ENCODE results near the gene MOSPD2.

The MOSPD2 gene

DNA sequence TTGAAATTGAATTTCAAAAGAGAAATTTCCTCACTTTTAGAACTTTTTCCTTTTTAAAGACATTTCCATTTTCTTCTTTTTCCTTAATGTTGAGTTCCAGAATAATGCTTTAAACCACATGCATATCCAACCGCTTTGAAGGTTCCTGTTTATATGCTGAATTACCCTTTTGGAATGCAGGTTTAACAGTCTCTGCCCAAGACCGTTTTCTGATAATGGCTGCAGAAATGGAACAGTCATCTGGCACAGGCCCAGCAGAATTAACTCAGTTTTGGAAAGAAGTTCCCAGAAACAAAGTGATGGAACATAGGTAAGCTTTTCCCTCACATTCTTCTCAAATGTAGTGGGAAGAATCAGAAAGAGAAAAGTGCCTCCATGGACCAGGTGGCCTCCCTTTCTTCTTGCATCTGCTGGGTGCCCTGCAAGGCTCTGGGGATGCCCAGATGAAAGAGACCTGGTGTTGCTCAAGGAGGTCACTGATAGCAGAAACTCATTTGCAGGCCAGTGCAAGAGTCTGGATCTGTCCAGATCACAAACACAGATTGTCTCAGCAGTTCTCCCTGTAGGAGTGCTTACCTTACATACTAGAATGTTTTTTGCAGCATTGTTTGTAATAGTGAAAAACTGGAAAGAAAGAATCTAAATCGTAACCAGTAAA, 42.9 kb downstream of the MOSPD2 start:
- no peak for DNase-seq

DNA sequence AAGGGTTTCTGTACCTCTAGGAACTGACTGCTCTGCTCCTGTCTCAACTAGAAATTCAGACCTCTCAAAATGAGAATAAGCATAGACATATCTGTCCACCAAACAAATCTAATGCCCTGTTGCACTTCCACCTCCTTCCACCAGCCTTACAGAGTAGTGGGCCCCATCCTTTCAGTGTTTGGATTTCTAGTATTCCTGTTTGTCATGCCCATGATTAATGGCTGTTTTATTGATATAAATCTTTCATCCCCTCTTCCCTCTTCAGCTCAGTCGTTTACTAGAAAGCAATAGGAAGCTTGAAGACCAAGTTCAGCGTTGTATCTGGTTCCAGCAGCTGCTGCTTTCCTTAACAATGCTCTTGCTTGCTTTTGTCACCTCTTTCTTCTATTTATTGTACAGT, 46.2 kb downstream of the MOSPD2 start:
- DNase-seq: no peak

DNA sequence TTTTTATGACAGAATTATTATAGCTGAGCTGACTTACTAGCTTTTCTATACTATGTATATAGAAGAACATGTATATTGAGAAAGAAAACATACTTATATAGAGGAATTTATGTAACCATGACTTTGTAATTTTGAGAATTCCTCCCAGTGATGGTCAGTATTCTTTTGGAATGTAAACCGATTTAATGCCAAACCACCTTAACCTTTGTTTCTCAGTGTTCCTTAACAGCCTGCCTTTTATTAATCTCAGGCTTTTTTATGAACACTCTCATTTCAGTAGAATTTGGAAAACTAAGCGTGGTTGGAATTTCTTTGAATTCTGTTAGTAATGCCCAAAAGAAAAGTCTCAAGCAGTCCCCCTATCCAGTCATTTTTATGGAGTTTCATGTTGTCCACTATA, 47.0 kb downstream of the MOSPD2 start:
- DNase-seq: no peak

DNA sequence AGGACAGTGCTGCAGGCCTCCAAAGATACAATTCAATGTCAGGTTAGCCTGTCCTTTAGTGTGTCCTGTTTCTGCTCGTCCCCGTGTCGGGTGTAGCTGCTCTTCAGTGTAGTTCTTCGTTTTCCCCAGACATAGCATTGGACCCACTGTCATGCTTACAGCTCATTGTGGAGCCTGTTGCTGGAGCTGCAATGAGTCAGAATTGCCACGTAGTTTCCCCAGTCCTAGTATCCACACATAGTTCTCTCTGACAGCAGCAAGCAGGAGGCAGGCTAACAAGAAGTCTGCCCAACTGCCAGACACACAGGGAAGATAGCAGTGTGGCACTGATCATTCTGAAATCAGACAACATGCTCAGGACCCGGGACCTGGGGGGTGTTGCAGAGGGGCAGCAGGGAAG, 49.2 kb downstream of the MOSPD2 start:
- no peak for DNase-seq

DNA sequence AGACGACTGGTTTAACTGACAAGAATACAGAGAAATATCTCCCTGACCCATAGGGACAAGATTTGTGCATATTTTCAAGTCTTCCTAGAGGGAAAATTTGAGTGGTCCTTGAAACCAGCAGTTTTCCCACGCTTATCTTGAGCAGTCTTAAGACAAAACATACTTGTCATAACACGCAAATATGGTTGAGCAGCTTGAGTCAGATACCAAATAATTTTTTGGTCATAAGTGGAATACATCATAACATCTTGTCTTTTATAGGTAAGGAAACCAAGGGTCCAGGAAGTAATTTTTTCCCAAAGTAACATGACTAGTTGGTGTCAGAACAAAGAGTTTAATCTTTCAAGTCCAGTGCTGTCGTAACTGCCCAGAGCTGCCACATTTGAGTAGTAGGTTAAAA, 50.5 kb downstream of the MOSPD2 start:
- DNase-seq: no peak

DNA sequence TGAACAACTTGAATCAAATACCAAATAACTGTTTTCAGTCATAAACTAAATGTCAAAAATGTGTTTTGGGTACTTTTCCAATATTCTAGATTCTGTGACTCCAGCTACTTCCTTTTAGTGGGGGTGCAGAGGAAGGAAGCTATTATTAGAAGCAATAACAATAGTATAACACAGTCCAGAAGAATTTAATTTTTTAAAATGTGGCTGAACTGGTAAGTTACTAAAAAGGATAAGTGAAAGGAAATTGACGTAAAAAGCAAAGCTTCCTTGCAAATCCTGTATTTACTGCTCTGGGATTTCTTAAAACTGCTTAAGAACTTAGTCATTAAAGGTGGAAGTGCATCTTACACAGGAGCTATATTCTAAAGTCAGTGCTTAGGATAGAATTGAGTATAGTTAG, 53.2 kb downstream of the MOSPD2 start:
- DNase-seq: no peak

DNA sequence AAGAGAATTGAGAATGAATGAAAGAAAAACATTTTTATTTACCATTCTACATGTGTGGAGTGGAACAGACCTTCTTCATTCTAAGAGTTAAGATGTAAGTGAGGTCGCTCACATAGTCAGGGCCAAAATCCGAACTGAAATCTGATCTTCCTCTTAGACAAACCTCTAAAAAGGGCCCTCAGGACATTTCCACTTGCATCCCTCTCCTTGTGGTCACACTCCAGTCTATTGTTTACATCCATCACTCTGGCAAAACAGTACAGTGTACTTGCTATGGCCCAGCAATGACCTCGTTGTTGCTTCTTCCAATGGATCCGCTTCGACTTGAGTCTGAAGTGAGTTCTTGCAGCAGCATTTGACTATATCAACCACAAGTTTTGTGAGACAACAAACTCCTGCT, 54.2 kb downstream of the MOSPD2 start:
- DNase-seq: no peak

DNA sequence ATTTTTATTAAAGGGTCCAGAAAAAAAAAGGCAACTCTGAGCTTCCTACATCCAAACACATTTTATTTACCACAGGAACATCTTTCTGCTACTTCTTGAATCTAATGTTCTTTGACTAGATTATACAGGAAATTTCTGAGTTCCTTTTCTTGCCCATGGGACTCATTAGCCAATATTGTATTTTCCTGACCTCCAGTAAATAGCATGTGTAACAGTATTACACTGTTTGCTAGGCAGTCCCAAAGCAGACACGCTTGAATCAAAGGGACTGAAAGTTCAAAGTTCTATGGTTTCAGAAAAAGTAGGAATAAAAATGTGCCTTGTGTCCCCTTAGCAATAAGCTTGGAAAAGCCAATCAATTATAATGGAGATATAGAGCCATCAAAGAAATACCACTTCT, 57.4 kb downstream of the MOSPD2 start:
- no peak for DNase-seq

DNA sequence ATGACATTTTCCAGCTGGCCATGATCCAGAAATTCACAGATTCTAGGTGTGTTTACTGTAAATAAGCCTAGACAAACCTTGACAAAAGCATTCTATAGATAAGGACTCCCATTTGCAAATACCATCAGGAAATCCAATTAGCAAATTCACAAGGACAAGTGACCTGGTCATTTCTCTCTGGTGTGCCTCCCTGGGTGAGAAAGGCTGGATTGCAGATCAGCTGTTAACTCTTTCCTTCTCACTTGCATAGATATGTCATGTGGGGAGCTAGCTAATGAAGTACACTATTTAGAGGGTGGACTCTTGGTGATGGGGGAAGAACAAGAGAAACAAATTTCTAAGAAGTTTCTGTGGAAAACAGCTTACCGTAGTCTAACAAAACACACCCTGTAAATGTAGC, 58.9 kb downstream of the MOSPD2 start:
- DNase-seq: no peak

DNA sequence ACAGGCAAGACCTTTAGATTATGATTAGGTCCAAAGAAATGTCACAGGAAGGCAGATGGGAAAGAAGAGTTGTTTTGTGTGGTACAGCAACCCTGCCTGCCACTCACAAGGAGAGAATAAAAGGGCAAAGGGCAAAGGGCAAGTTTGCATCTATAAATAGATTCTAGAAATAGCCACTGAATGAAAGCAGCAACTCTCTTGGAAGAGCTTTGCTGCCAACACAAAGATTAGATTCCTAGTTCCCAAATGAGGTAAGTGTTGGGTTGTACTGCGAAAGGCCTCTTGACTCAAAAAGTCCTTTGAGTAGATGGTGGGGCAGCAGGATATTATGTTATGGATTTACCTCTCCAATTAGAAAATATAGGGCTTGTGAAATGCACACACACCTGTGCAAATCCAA, 61.2 kb downstream of the MOSPD2 start:
- no peak for DNase-seq

DNA sequence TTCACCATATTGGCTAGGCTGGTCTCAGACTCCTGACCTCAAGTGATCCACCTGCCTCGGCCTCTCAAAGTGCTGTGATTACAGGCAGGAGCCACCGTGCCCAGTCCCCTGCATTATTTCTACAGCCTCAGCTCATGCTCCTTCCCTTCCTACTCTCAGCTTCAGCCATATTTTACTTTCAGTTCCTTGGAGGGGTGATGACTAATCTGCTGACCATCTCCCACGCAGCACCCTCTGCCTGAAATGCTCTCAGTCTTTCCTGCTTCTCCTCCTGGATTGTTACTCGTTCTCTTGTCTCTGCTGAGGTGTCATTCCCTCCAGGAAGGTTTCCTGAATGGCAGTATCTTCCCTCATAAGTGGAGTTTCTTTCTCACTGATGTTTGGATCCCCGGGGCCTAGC, 63.3 kb downstream of the MOSPD2 start:
- no peak for DNase-seq

DNA sequence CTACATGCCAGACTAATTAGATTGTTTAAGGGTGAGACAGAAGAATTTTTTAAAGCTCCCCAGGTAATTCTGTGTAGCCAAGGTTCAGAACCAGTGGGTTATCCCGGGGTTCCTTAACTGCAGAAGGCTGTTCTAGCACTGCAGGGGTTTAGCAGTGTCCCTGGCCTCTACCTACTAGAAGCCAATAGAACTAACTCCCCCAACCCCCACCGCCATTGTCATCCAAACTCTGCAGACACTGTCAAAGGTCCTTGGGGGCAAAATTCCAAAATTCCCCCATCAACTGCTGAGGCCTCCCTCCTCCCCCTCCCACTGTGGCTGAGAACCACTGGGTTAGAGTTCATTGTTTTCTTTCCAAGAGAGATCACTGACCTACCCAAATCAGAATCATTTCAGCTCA, 66.4 kb downstream of the MOSPD2 start:
- no peak for DNase-seq

DNA sequence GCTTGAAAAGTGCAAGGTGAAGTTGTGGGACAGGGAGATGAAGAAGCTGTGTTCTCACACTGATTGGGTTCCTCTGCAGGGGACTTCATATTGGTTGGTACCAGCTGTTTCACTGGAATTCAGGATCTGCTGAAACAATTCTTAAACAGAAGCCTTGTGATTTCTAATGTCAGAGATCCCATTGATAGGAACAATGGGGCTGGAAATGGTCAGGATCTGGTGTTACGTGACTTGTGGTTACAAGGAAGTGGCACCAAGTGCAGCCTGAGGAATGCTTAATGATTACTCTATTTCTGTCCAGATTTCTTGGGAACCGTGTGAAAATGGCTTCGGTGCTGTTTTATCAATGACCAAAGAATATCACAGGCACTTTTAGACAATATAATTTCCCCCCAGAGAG, 68.1 kb downstream of the MOSPD2 start:
- no peak for DNase-seq

DNA sequence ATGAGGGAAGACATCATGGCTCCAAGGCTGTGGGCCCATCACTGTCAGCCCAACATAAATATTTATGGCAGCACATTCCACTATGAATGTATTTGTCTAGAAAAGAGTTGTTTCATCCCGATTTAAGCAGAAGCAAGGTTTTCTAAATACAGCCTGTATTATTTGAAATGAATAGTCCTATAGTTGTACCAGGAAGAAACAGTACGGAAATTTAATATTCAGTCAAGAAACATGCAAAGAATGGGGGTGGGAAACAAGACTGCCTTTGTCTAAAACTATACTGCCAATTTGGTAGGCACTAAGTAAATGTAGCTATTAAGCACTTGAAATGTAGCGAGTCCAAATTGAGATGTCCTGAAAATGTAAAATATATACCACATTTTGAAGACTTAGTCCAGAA, 69.1 kb downstream of the MOSPD2 start:
- no peak for DNase-seq

DNA sequence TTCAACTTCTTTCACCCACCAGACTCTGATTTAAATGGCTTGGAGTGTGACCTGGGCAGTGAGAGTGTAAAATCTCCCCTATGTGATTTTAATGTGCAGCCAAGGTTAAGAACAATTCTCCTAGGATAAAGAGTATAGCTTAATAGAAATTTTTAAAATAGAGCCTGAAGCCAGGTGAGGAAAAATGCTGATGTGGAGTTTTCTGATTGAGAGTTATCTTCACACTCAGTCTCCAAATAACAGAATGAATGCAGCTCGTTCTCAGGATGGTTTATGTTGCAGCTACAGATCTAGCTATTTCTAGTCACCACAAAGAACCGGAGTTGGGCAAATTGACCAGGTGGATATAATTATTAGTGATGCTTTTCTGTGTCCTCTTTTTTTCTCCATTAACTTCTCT, 70.7 kb downstream of the MOSPD2 start:
- no peak for DNase-seq

DNA sequence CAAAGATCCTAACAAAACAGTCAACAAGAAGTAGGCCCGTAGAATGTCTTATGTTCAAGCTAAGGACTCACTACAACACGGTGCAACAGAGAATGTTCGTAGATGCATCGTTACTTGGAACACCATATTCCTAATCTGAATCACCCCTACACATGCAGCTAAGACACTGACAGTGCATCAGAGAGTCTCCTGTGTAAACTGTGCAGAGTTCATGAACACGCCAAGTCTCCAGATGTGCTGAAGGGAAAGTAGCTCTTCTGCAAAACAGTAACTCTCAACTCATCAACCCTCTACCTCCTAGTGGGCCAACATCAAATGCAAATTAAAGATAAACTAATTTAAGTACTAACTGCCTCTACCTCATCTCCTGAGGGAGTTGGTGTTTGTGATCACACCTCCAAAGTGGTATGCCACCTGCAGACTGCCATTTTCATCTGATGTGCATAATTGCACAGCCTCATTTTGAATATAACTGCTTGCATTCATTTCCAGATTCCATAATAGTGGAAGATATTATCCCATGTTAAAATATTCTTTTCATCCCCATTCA, 73.5 kb downstream of the MOSPD2 start:
- no peak for DNase-seq

DNA sequence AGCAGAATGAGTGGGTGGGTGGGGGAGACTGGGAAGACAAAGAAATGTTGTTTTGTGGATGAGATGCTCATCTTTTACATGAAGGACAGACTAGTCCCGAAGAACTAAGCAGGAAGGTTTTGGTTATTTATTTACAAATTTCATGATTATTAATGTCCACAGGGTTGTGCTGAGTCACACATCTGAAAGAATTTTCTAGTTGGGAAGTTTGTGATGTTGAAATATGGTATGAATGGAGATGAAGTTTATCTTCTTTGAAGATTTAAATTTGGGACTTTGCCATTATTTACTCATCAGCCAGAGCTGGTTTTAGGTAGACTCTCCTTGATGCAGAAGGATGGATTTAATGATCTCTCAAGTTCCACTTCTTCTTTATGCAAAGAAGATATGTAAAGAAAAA, 75.5 kb downstream of the MOSPD2 start:
- no peak for DNase-seq

DNA sequence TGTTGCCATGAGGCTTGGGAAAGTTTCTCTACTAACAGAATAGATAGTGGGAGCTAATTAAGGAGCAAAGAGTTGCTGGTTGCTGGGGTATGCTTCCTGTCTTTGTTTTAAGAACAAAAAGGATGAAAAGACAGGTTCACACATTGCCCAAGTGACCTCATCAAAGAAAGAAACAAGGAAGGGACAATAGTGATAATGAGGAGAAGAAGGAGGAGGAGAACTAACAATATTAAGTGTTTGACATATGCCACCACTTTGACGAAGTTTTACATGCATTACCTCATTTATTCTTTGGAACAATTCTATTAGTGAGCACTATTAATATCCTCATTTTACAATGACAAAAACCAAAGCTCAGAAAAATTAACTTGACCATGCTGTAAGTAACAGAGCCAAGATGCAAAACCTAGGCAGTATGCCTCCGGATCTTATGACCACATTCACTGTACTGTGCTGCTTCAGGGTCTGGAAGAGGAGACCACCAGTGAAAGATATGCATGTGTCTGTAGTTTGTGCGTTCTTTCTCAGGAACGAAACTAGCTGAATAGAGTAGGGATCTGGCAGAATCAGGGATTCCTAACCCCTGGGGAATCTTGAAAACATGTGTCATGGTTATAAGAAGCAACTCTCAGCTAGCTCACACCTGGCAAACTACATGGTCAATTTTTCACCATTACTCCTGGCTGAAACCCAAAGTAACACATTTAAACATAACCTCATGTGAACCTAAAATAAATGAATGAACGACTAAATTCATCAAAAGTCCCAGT, 83.8 kb downstream of the MOSPD2 start:
- DNase-seq: no peak

DNA sequence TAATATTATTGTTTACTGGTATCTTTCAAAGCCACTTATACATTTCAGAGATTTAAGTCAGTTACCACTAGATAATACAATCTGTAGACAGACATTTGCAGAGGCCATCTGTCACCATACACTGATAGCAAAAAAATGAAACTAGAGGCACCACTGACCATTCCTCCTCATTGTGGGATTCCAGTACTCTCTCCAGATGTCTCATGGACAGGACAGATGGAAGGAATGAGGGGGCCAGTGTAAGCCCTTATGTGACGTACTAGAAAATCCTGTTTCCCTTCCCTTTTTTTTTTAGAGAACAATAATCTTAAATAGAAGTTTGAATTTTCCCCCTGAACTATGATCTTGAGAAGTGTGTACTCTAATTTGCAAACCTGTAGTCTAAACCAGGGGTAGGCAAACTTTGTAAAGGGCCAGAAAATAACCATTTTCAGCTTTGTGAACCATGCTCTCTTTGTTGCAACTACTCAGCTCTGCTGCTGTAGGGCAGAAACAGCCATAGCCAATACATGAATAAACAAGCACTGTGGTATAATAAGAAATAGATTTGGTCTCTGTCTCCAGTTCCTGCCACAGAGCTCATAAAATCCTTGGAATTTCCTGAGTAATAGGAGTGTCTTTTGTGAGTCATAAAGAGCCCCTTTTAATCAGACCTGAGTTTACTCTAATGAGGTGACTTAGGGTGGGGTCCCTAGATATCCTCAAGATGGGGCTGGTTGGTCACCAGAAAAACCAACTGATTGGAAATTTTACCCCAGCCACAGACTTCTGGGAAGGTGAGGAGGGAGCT, 90.4 kb downstream of the MOSPD2 start:
- DNase-seq: no peak

DNA sequence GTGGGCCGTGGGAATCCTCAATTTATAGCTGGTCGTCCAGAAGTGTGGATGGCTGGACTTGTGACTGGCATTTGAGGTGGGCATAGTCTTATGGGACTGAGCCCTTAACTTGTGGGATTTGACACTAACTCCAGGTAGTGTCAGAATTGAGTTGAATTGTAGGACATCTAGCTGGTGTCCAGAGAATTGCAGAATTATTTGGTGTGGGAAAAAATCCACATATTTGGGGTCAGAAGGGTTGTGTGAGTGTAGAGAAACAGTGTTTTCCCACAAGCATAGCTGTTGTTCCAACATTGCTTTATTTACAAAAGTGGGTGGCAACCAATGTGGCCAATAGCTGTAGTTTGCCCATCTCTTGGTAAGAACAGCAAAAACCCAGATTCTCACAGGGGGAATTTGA, 91.3 kb downstream of the MOSPD2 start:
- no peak for DNase-seq

Measured in activated effector memory CD4-positive, alpha-beta T cell treated with Interleukin-2 at 50 U/mL for 16 hours (primary cell).